HG03097 (cell line): ENCODE measurements around the gene ANKRA2.

Experiments used
- ATAC-seq: cut with Tn5 transposase; IDR thresholded peaks from one replicate; pipeline ENCODE4 v1.9.1; 2021; ENCODE audit not compliant: unreplicated experiment, low FRiP score

ANKRA2 gene

GRCh38 chr5:73507062-73507461 is 58.4 kb downstream of the ANKRA2 start:
- ATAC-seq = no peak

GRCh38 chr5:73506459-73506955 is 58.9 kb downstream of the ANKRA2 start:
- ATAC-seq = no peak
